ENCODE measurements around the gene PDCD1LG2. TPM values are rescaled to one million over a fixed set of nuclear protein-coding genes. Genes with fewer than 3 reads are reported as not detected.

The PDCD1LG2 gene
- total and polyA plus RNA-seq, 4 donors: 0.46 to 2.5 (median 1.3) TPM

- TF ChIP-seq EGR1 (IDR thresholded peaks at IDR 0.05; ENCODE audit: low read depth in 2 of 2): no peak
- TF ChIP-seq, protein P1, sequence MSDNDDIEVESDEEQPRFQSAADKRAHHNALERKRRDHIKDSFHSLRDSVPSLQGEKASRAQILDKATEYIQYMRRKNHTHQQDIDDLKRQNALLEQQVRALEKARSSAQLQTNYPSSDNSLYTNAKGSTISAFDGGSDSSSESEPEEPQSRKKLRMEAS (IDR thresholded peaks at IDR 0.05): no peak
Measured at GRCh38 chr9:5553211-5553610, 42.9 kb downstream of the PDCD1LG2 start (continued).

DNA sequence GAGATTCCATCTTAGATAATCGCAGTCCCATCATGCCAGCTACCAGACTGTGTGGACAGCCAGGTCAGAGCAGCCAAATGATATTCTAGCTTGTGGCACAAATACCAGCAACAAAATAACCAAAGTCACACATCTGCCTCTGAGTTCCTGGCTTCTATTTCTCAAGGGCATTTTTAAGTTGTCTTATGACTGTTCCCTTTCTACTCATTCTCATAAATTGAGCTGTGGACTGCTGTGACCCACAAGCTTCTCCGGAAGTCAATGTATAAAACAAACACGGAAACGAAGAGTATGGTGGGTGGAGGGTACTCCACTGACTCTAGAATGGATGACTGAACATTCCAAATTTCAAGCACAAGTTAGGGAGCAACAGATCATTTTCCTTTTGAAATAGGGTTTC, 43.9 kb downstream of the PDCD1LG2 start:
- H3K9me3 ChIP-seq (ENCODE audit: control insufficient read depth in 4 of 4, low read length in 3 of 4): no peaks in the 10 kb centered on the region
- H3K9ac ChIP-seq (ENCODE audit: low read depth in 1 of 2, low read length in 2 of 2): no peak overlapping the region
- no peak overlapping the region for H3K4me3 ChIP-seq (ENCODE audit: low read depth in 1 of 3, low read length in 3 of 3)
- no peaks in the 10 kb centered on the region for H3K36me3 ChIP-seq (ENCODE audit: control insufficient read depth in 4 of 4, insufficient read depth in 3 of 4, low read depth in 1 of 4, low read length in 3 of 4)
- 85% methylated on average over 4 of the region's 4 CpGs for WGBS
- no peaks in the 10 kb centered on the region for H3K4me1 ChIP-seq (ENCODE audit: control insufficient read depth in 4 of 4, insufficient read depth in 4 of 4, low read length in 3 of 4)
- DNase-seq (ENCODE audit: low spot score): no peak
- no peak for TF ChIP-seq GABPA (IDR thresholded peaks at IDR 0.05 in 1 of 2, conservative IDR thresholded peaks at IDR 0.05 in 1 of 2)
- no peak for TF ChIP-seq JUND (IDR thresholded peaks at IDR 0.05)
- TF ChIP-seq TAF1 (conservative IDR thresholded peaks at IDR 0.05): no peak
- no peak for TF ChIP-seq NR2F2 (IDR thresholded peaks at IDR 0.05)
- TF ChIP-seq RAD21 (IDR thresholded peaks at IDR 0.05): no peak
- TF ChIP-seq HNF4G (IDR thresholded peaks at IDR 0.05): no peak
- no peak for TF ChIP-seq ZBTB33 (IDR thresholded peaks at IDR 0.05)
- TF ChIP-seq EGR1 (IDR thresholded peaks at IDR 0.05; ENCODE audit: low read depth in 2 of 2): no peak
- TF ChIP-seq SP1 (IDR thresholded peaks at IDR 0.05): no peak
- no peak for TF ChIP-seq RXRA (IDR thresholded peaks at IDR 0.05)
- TF ChIP-seq, protein P1 (IDR thresholded peaks at IDR 0.05): no peak
- TF ChIP-seq FOXA2 (IDR thresholded peaks at IDR 0.05): no peak
- TF ChIP-seq, protein P2, sequence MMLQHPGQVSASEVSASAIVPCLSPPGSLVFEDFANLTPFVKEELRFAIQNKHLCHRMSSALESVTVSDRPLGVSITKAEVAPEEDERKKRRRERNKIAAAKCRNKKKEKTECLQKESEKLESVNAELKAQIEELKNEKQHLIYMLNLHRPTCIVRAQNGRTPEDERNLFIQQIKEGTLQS (IDR thresholded peaks at IDR 0.05): no peak
- TF ChIP-seq, protein P3, sequence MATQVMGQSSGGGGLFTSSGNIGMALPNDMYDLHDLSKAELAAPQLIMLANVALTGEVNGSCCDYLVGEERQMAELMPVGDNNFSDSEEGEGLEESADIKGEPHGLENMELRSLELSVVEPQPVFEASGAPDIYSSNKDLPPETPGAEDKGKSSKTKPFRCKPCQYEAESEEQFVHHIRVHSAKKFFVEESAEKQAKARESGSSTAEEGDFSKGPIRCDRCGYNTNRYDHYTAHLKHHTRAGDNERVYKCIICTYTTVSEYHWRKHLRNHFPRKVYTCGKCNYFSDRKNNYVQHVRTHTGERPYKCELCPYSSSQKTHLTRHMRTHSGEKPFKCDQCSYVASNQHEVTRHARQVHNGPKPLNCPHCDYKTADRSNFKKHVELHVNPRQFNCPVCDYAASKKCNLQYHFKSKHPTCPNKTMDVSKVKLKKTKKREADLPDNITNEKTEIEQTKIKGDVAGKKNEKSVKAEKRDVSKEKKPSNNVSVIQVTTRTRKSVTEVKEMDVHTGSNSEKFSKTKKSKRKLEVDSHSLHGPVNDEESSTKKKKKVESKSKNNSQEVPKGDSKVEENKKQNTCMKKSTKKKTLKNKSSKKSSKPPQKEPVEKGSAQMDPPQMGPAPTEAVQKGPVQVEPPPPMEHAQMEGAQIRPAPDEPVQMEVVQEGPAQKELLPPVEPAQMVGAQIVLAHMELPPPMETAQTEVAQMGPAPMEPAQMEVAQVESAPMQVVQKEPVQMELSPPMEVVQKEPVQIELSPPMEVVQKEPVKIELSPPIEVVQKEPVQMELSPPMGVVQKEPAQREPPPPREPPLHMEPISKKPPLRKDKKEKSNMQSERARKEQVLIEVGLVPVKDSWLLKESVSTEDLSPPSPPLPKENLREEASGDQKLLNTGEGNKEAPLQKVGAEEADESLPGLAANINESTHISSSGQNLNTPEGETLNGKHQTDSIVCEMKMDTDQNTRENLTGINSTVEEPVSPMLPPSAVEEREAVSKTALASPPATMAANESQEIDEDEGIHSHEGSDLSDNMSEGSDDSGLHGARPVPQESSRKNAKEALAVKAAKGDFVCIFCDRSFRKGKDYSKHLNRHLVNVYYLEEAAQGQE (IDR thresholded peaks at IDR 0.05): no peak
- TF ChIP-seq FOXA1 (IDR thresholded peaks at IDR 0.05): no peak
- no peak overlapping the region for H3K27ac ChIP-seq (ENCODE audit: low read depth in 1 of 2, low read length in 2 of 2)
- H3K27me3 ChIP-seq (ENCODE audit: control insufficient read depth in 4 of 4, insufficient read depth in 4 of 4, low read length in 3 of 4): no peaks in the 10 kb centered on the region

GRCh38 chr9:5556101-5556705, 45.9 kb downstream of the PDCD1LG2 start:
- Histone ChIP-seq H3K36me3 (ENCODE audit: control insufficient read depth in 4 of 4, insufficient read depth in 3 of 4, low read depth in 1 of 4, low read length in 3 of 4) (no peaks in the 10 kb centered on the region), H3K4me1 (ENCODE audit: control insufficient read depth in 4 of 4, insufficient read depth in 4 of 4, low read length in 3 of 4) (no peaks in the 10 kb centered on the region), H3K9me3 (ENCODE audit: control insufficient read depth in 4 of 4, low read length in 3 of 4) (no peaks in the 10 kb centered on the region), H3K9ac (ENCODE audit: low read depth in 1 of 2, low read length in 2 of 2) (no peak overlapping the region), H3K27me3 (ENCODE audit: control insufficient read depth in 4 of 4, insufficient read depth in 4 of 4, low read length in 3 of 4) (no peaks in the 10 kb centered on the region), H3K4me3 (ENCODE audit: low read depth in 1 of 3, low read length in 3 of 3) (no peak overlapping the region), H3K27ac (ENCODE audit: low read depth in 1 of 2, low read length in 2 of 2) (no peak overlapping the region)
- WGBS: 86% methylated on average over 5 of the region's 5 CpGs
- DNase-seq (ENCODE audit: low spot score): no peak
- TF ChIP-seq RXRA (IDR thresholded peaks at IDR 0.05) (no peak), RAD21 (IDR thresholded peaks at IDR 0.05) (no peak), SP1 (IDR thresholded peaks at IDR 0.05) (no peak), HNF4A (conservative IDR thresholded peaks at IDR 0.05) (no peak), FOXA1 (IDR thresholded peaks at IDR 0.05) (no peak), ZBTB33 (IDR thresholded peaks at IDR 0.05) (no peak)
- TF ChIP-seq, protein P4, sequence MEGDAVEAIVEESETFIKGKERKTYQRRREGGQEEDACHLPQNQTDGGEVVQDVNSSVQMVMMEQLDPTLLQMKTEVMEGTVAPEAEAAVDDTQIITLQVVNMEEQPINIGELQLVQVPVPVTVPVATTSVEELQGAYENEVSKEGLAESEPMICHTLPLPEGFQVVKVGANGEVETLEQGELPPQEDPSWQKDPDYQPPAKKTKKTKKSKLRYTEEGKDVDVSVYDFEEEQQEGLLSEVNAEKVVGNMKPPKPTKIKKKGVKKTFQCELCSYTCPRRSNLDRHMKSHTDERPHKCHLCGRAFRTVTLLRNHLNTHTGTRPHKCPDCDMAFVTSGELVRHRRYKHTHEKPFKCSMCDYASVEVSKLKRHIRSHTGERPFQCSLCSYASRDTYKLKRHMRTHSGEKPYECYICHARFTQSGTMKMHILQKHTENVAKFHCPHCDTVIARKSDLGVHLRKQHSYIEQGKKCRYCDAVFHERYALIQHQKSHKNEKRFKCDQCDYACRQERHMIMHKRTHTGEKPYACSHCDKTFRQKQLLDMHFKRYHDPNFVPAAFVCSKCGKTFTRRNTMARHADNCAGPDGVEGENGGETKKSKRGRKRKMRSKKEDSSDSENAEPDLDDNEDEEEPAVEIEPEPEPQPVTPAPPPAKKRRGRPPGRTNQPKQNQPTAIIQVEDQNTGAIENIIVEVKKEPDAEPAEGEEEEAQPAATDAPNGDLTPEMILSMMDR (IDR thresholded peaks at IDR 0.05; ENCODE audit: low read depth, low read length, missing input control): no peak
- TF ChIP-seq, protein P2 (IDR thresholded peaks at IDR 0.05): no peak
